SK-N-MC (cell line): ENCODE measurements around the gene HECTD3.
"Not testable (repeated sequence)": the region's sequence is repeated elsewhere in the genome, so short reads cannot be mapped to it uniquely, and the experiment has no call there.

ENCODE experiments used
- DNase-seq: peaks from one replicate; pipeline ENCODE4 v3.0.0-alpha.2; 2011; ENCODE audit warnings: low read depth, low spot score
- H3K27ac ChIP-seq: fragments of 200-600 bp; sonication (generic); 2 replicates; pipeline ENCODE4 v1.5.1; 2016; ENCODE audit warnings: mixed run types
- H3K36me3 ChIP-seq: fragments of 200-600 bp; sonication (generic); 2 replicates; pipeline ENCODE4 v1.6.1; 2017; ENCODE audit warnings: antibody characterized with exemption, low read length, mixed read lengths; ENCODE audit not compliant: insufficient read depth
- H3K4me3 ChIP-seq: fragments of 200-600 bp; sonication (generic); 2 replicates; pipeline ENCODE4 v1.5.1; 2016
- H3K9ac ChIP-seq: fragments of 200-600 bp; sonication (generic); 2 replicates; pipeline ENCODE4 v1.8.0; 2017; ENCODE audit warnings: mixed run types, mixed read lengths; ENCODE audit not compliant: insufficient read length
- H3K9me3 ChIP-seq: fragments of 200-600 bp; sonication (generic); 2 replicates; pipeline ENCODE4 v1.6.1; 2017; ENCODE audit warnings: low read depth, mild to moderate bottlenecking, antibody characterized with exemption, low read length, moderate library complexity, mixed read lengths
- EZH2 ChIP-seq: fragments of 200-600 bp; sonication (generic); IDR thresholded peaks from one replicate; pipeline ENCODE4 v1.6.1; 2017; ENCODE audit warnings: antibody characterized with exemption
- FOXP2 ChIP-seq: optimal IDR thresholded peaks from 2 replicates; pipeline ENCODE3; 2011; ENCODE audit warnings: mild to moderate bottlenecking, moderate library complexity; ENCODE audit not compliant: insufficient read depth; ENCODE audit errors: extremely low read length, control extremely low read depth
- POLR2AphosphoS5 ChIP-seq: IDR thresholded peaks from 2 replicates; pipeline ENCODE4 v1.6.1; 2012; ENCODE audit warnings: mild to moderate bottlenecking, low read depth, low read length, borderline replicate concordance

Gene HECTD3

DNA sequence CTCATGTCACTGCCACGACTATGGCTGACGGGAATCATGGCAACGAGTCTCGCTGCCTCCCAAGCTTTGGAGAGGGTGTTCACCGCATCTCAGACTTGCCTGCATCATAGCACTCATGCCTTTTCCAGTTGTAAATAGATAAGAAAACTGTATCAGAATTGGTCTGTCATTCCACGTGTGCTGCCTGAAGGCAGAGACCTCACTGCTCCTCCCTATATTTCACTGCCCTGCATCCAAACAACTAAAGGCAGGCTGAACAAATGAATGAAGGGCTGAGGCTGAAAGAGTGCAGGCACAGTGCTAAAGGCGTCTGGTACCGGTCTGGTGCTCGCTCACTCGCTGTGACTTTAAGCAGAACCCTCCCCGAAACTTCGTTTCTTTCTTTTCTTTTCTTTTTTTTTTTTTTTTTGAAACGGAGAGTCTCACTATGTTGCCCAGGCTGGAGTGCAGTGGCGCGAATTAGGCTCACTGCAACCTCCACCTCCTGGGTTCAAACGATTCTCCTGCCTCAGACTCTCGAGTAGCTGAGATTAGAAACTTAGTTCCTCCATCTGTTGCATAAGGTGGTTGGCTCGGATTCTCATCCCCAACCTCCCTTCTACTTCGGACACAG, 25.3 kb downstream of the HECTD3 start:
- TF ChIP-seq POLR2AphosphoS5 = no peak
- TF ChIP-seq EZH2 = no peak
- no peak for TF ChIP-seq FOXP2
- H3K36me3 ChIP-seq = peaks cover 5% of the 10 kb centered on the region
- H3K9ac ChIP-seq = peak overlapping the region; percentile 86
- H3K9me3 ChIP-seq = no peaks in the 10 kb centered on the region
- DNase-seq = no peak
- H3K27ac ChIP-seq = no peak overlapping the region
- H3K4me3 ChIP-seq = peak overlapping the region; percentile 94

DNA sequence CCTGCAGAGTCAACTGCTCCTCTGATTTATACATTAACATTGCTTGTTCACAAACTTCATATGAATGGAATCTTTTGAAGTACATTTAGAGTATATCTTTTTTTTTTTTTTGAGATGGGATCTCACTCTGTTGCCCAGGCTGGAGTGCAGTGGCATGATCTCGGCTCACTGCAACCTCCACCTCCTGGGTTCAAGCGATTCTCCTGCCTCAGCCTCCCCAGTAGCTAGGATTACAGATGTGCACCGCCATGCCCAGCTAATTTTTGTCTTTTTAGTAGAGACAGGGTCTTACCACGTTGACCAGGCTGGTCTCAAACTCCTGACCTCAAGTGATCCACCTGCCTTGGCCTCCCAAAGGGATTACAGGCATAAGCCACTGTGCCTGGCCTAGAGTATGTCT, 33.8 kb downstream of the HECTD3 start:
- not testable (repeated sequence) for H3K9me3 ChIP-seq, DNase-seq, H3K9ac ChIP-seq, H3K27ac ChIP-seq, H3K4me3 ChIP-seq
- peaks cover 68% of the 10 kb centered on the region for H3K36me3 ChIP-seq

DNA sequence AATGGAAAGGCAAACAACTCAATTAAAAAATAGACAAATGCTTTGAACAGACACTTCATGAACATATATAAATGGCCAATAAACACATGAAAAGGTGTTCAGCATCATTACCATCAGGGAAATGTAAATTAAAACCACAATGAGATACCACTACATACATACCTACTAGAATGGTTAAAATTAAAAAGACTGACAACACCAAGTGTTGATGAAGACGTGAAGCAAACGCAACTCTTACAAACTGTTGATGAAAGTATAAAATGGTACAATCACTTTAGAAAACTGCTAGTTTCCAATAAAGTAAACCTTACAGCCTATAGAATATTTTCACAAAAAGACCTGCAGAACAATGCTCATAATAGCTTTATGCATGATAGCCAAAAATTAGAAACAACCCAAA, 34.9 kb downstream of the HECTD3 start:
- Histone ChIP-seq H3K27ac (no peak overlapping the region), H3K36me3 (peaks cover 67% of the 10 kb centered on the region), H3K4me3 (no peak overlapping the region), H3K9me3 (no peaks in the 10 kb centered on the region), H3K9ac (no peak overlapping the region)
- DNase-seq = no peak
- TF ChIP-seq FOXP2 (no peak), EZH2 (no peak), POLR2AphosphoS5 (no peak)

DNA sequence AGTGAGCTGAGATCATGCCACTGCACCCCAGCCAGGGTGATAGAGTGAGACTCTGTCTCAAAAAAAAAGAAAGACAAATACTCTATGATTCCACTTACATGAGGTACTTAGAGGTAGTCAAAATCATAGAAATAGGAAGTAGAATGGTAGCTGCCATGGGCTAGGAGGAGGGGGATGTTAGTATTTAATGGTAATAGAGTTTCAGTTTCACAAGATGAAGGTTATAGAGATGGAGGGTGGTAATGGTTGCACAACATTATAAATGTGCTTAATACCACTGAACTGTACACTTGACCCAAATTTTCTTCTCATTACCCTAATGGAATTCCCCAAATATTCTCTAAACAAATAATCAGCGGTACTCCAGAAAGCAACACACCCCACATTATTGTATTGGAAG, 37.5 kb downstream of the HECTD3 start:
- no peaks in the 10 kb centered on the region for H3K9me3 ChIP-seq
- peaks cover 49% of the 10 kb centered on the region for H3K36me3 ChIP-seq
- H3K9ac ChIP-seq = no peak overlapping the region
- H3K4me3 ChIP-seq = no peak overlapping the region
- H3K27ac ChIP-seq = no peak overlapping the region
- no peak for DNase-seq
- no peak for TF ChIP-seq FOXP2
- TF ChIP-seq POLR2AphosphoS5 = no peak
- no peak for TF ChIP-seq EZH2

DNA sequence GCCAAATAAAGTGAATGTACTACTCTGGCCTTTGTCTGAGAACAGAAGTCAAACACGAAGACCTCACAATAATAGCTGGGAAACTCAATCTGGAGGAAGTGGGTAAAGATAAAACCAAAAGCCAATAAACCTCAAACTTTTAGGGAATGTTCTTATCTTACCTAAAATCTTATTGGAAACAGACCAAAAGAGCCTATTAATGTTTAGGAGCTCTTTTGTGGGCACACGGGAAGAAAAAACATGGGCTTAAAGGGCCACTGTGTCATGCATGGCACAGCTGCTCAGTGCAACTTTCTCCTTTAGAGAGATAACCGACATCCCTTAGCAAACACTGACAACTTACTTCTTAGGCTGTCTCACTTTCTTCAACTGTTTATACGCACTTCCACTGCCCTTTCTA, 40.8 kb downstream of the HECTD3 start:
- H3K36me3 ChIP-seq = peaks cover 15% of the 10 kb centered on the region
- no peak overlapping the region for H3K27ac ChIP-seq
- TF ChIP-seq POLR2AphosphoS5 = no peak
- no peak for TF ChIP-seq EZH2
- no peak for TF ChIP-seq FOXP2
- H3K4me3 ChIP-seq = no peak overlapping the region
- no peaks in the 10 kb centered on the region for H3K9me3 ChIP-seq
- no peak overlapping the region for H3K9ac ChIP-seq
- DNase-seq = no peak

DNA sequence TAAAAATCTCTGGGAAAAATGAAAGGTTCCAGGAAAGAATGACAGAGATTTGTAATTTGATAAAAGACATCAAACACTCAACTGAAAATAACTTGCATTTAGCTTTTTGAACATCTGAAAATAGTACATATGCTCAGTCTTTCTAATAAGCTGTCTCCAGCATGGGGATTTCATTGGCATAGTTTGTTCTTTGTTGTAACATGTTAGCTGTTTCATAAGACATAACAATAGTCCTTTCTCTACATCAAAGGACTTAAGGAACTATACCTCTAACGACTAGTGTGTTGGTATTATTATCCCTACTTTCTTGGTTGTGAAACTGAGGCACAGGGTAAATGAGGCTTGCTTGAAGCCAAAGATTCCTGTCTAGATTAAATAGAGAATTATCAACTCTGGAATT, 46.7 kb downstream of the HECTD3 start:
- Histone ChIP-seq H3K9me3 (no peaks in the 10 kb centered on the region), H3K36me3 (no peaks in the 10 kb centered on the region), H3K4me3 (no peak overlapping the region), H3K27ac (no peak overlapping the region), H3K9ac (no peak overlapping the region)
- no peak for TF ChIP-seq FOXP2
- TF ChIP-seq POLR2AphosphoS5 = no peak
- no peak for TF ChIP-seq EZH2
- DNase-seq = no peak

DNA sequence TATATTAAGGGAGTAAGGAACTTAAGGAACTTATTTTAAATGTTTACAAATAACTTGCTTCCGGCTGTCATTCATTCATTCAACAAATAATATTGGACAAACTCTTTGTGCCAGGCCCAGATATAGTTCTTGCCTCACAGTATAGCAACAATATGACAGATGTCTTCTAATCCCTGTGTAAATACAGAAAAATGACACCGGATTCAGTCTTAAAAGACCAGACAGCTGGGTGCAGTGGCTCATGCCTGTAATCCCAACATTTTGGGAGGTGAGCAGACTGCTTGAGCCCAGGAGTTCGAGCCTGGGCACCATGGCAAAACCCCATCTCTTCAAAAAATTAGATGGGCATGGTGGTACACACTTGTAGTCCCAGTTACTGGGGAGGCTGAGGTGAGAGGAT, 48.4 kb downstream of the HECTD3 start:
- no peak overlapping the region for H3K9ac ChIP-seq
- no peaks in the 10 kb centered on the region for H3K9me3 ChIP-seq
- no peak for TF ChIP-seq FOXP2
- no peak for TF ChIP-seq POLR2AphosphoS5
- no peak for TF ChIP-seq EZH2
- DNase-seq = no peak
- no peak overlapping the region for H3K4me3 ChIP-seq
- H3K27ac ChIP-seq = no peak overlapping the region
- 0 out of 2 replicates have a peak, but pooled peaks cover 8% of the 10 kb centered on the region for H3K36me3 ChIP-seq

DNA sequence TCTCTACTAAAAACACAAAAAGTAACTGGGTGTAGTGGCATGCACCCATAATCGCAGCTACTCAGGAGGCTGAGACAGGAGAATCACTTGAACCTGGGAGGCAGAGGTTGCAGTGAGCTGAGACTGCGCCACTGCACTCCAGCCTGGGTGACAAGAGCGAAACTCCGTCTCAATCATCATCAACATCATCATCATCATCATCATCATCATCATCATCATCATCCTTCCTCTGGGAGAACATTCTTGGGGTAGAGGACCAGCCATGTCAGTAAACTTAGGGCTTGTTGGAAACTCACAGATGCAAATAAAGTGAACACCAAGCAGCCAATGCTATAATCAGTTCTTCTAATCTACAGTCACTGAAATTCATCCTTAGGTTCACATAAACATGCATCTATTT, 49.1 kb downstream of the HECTD3 start:
- not testable (repeated sequence) for H3K9me3 ChIP-seq, H3K4me3 ChIP-seq, H3K9ac ChIP-seq, DNase-seq, H3K36me3 ChIP-seq, H3K27ac ChIP-seq

DNA sequence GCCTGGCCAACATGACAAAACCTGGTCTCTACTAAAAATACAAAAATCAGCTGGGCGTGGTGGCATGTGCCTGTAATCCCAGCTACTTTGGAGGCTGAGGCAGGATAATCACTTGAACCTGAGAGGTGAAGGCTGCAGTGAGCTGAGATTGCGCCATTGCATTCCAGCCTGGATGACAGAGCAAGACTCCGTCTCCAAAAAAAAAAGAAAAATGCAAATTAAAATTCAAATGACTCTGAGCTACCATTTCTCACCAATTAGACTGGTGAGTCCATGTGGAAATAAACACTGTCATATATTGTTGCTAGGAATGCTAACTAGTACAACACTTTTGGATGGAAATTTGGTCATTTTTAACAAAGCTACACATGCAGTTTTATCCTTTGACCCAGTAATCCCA, 53.6 kb downstream of the HECTD3 start:
- not testable (repeated sequence) for H3K9ac ChIP-seq, H3K27ac ChIP-seq, DNase-seq, H3K4me3 ChIP-seq, H3K9me3 ChIP-seq
- peaks cover 12% of the 10 kb centered on the region; the same call in 1 of the 2 replicates for H3K36me3 ChIP-seq

DNA sequence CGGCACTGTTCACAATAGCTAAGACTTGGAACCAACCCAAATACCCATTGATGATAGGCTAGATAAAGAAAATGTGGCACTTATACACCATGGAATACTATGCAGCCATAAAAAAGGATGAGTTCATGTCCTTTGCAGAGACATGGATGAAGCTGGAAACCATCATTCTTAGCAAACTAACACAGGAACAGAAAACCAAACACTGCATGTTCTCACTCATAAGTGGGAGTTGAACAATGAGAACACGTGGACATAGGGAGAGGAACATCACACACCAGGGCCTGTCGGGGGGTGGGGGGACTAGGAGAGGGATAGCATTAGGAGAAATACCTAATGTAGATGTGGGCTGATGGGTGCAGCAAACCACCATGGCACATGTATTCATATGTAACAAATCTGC, 55.0 kb downstream of the HECTD3 start:
- H3K27ac ChIP-seq, H3K9ac ChIP-seq: not testable (repeated sequence)

More for the DNA sequence above, 55.0 kb downstream of the HECTD3 start:
- DNase-seq, H3K4me3 ChIP-seq, H3K9me3 ChIP-seq: not testable (repeated sequence)
- H3K36me3 ChIP-seq = peaks cover 12% of the 10 kb centered on the region; the same call in 1 of the 2 replicates
